Measurements from ENCODE around the gene PRKCA.
"Not testable (repeated sequence)": the region's sequence is repeated elsewhere in the genome, so short reads cannot be mapped to it uniquely, and the experiment has no call there.

Gene PRKCA

DNA sequence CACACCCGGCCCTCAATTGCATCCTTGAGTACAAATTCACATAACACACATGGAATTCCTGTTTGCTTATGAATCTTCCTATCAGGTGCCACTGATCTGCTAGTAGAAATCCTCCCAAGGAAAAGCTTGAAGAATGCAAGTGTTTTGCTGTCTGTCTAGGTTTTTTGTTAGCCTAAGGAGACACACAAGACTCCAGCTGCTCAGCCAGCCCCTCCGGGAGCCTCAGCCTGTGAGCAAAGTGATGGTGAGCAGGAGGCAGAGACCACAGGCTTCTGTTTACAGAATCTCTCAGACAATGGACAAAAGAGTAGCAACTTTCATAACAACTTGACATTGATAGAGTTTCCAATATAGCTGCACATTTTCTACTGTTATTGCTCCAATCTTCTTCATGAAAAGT, 18.4 kb upstream of the PRKCA start:
- in situ Hi-C loops (cut with HindIII; ENCODE audit: low pct_ligation_motif_present, low pct_unique_long_range_greater_than_20kb, low sequenced_read_pairs), result no loop called here
- no peak for DNase-seq

DNA sequence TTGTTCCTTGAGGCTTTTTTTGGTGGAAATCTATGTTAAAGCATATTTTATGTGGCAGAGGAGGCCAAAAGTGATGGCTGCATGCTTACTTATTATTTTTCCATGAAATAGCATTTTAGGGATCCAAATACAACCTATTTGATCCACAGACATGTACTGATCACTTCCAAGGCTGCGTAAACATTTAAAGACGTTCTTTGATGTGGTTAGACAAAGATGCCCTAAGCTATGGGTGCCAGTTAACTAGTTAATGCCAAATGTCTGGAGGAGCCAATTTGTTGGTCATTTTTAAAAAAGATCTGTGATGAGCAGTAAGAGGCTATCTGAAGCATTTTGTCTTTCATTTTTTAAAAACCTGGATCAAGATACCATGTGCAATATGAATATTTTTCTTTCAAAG, 17.3 kb upstream of the PRKCA start:
- no peak for DNase-seq
- in situ Hi-C loops (cut with HindIII; ENCODE audit: low pct_ligation_motif_present, low pct_unique_long_range_greater_than_20kb, low sequenced_read_pairs), result no loop called here

- peak; percentile 55 for DNase-seq
- in situ Hi-C loops (cut with HindIII; ENCODE audit: low pct_ligation_motif_present, low pct_unique_long_range_greater_than_20kb, low sequenced_read_pairs), result no loop called here
Measured at GRCh38 chr17:66287911-66288310, 14.5 kb upstream of the PRKCA start.

- in situ Hi-C loops (cut with HindIII; ENCODE audit: low pct_ligation_motif_present, low pct_unique_long_range_greater_than_20kb, low sequenced_read_pairs), result no loop called here
- peak; percentile 29 for DNase-seq
Measured at GRCh38 chr17:66290101-66290722, 12.2 kb upstream of the PRKCA start.

- DNase-seq, result no peak
- in situ Hi-C loops (cut with HindIII; ENCODE audit: low pct_ligation_motif_present, low pct_unique_long_range_greater_than_20kb, low sequenced_read_pairs), result no loop called here
Measured at GRCh38 chr17:66292353-66292752, 10.1 kb upstream of the PRKCA start.

DNA sequence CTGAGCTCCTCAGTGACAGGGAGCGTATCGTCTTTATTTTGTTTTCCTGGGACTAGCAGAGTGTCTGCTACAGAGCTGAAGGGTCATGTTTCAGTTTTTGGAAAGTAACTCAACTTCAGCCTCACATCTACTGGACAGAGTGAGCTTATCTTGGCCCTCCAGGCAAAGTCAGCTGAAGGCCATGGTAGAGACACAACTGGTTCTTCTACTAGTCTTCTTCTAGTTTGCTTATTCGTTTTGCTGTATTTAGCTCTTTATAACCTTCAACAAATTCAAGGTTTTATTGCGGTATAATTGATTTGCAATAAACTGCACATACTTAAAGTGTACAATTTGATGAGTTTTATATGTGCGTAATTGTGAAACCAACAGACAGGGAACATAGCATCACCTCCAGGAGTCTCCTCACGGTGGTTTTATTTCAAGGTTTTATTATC, 6.1 kb upstream of the PRKCA start:
- DNase-seq, result no peak
- in situ Hi-C loops (cut with HindIII; ENCODE audit: low pct_ligation_motif_present, low pct_unique_long_range_greater_than_20kb, low sequenced_read_pairs), result no loop called here

DNA sequence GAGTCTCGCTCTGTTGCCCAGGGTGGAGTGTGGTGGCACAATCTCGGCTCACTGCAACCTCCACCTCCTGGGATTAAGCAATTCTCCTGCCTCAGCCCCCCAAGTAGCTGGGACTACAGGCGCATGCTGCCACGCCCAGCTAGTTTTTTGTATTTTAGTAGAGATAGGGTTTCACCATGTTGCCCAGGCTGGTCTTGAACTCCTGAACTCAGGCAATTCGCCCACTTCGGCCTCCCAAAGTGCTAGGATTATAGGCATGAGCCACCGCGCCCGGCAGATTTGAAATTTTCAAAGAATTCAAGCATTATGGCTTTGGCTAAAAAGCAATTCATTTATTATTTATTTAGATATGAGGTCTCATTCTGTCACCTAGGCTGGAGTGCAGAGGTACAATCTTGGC, 5.0 kb upstream of the PRKCA start:
- DNase-seq; in situ Hi-C loops (cut with HindIII; ENCODE audit: low pct_ligation_motif_present, low pct_unique_long_range_greater_than_20kb, low sequenced_read_pairs): not testable (repeated sequence)

- no peak for DNase-seq
- in situ Hi-C loops (cut with HindIII; ENCODE audit: low pct_ligation_motif_present, low pct_unique_long_range_greater_than_20kb, low sequenced_read_pairs), result no loop called here
Measured at GRCh38 chr17:66299711-66300110, 2.7 kb upstream of the PRKCA start.

GRCh38 chr17:66300956-66301355, 1.5 kb upstream of the PRKCA start:
- in situ Hi-C loops (cut with HindIII; ENCODE audit: low pct_ligation_motif_present, low pct_unique_long_range_greater_than_20kb, low sequenced_read_pairs), result no loop called here
- no peak for DNase-seq

- no peak for DNase-seq
- in situ Hi-C loops (cut with HindIII; ENCODE audit: low pct_ligation_motif_present, low pct_unique_long_range_greater_than_20kb, low sequenced_read_pairs), result no loop called here
Measured at GRCh38 chr17:66301367-66301863, 998 bp upstream of the PRKCA start.

DNA sequence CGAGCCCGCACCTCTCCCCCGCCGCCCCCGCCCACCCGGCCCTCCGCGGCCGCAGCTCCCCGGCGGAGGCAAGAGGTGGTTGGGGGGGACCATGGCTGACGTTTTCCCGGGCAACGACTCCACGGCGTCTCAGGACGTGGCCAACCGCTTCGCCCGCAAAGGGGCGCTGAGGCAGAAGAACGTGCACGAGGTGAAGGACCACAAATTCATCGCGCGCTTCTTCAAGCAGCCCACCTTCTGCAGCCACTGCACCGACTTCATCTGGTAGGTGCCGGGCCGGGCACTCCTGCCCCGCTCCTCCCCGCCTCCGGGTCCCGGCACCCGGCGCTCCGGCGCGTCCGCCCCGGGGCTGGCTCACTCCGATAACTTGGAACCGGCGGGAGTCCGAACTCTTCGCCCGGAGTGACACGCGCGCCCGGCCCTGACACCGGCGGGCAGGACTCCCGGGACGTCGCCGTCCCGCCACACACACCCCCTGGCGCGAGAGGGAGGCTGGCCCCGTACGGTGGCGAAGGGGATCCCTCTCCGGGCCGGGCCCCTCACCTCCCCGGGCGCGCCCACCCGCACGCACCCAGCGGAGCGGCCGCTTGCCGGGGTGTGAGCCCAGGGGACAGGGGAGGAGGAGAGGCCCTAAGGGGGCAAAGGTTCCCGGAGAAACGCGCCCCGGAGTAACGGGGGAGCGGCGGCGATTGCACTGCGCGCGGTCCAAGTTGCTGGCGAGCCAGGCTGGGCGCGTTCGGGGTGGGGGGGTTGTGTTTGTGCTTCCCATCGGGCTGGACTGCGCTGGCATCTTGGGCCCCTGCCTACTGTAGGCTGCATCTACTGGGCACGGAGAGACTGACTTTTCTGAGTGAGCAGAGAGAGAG, 581 bp downstream of the PRKCA start:
- DNase-seq, result peak; percentile 67

GRCh38 chr17:66304304-66305174, 2.1 kb downstream of the PRKCA start:
- DNase-seq, result peak; percentile 59
- in situ Hi-C loops (cut with HindIII; ENCODE audit: low pct_ligation_motif_present, low pct_unique_long_range_greater_than_20kb, low sequenced_read_pairs), result no loop called here

More for the DNA sequence above, 581 bp downstream of the PRKCA start:
- in situ Hi-C loops (cut with HindIII; ENCODE audit: low pct_ligation_motif_present, low pct_unique_long_range_greater_than_20kb, low sequenced_read_pairs), result no loop called here

GRCh38 chr17:66306446-66306845, 4.0 kb downstream of the PRKCA start:
- DNase-seq, result no peak
- in situ Hi-C loops (cut with HindIII; ENCODE audit: low pct_ligation_motif_present, low pct_unique_long_range_greater_than_20kb, low sequenced_read_pairs), result no loop called here

DNA sequence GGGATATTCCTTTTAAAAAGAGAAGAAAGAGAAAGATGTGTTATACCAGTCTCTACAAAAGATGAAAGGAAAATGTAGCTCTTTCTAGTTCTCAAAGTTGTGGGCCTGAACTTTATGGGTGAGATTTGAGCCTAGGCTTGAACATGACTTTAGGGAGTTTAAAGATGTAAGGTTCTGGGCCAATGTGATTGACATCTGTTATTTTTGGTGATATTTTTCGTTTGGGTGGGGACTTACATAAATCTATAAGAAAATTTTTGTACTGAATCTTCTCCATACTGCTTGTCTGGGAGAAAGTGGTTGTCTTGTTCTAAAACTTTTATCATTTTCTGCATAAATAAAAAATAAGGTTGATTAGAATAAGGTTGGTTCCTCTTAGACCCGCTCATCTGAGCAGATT, 4.8 kb downstream of the PRKCA start:
- no peak for DNase-seq
- in situ Hi-C loops (cut with HindIII; ENCODE audit: low pct_ligation_motif_present, low pct_unique_long_range_greater_than_20kb, low sequenced_read_pairs), result no loop called here

DNA sequence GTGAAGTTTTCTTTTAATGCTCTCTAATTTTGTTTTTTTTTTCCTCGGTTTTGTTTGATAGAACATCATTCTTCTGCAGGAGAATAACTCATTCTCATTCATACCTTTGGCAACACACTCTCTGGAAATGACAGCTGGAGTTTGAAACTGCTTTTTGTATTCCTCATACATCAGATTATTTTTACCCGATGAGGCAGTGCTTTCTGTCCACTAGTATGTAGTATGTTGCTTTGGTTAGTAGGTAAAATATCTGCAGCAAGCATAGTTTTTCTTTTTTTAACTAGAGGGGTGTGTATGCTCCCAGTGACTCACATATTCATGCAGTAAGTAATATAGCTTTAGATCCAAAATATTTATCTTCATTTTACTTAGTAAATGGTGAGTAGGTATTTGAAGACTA, 6.4 kb downstream of the PRKCA start:
- in situ Hi-C loops (cut with HindIII; ENCODE audit: low pct_ligation_motif_present, low pct_unique_long_range_greater_than_20kb, low sequenced_read_pairs), result no loop called here
- DNase-seq, result no peak

GRCh38 chr17:66309793-66310192, 7.4 kb downstream of the PRKCA start:
- in situ Hi-C loops (cut with HindIII; ENCODE audit: low pct_ligation_motif_present, low pct_unique_long_range_greater_than_20kb, low sequenced_read_pairs), result no loop called here
- no peak for DNase-seq

DNA sequence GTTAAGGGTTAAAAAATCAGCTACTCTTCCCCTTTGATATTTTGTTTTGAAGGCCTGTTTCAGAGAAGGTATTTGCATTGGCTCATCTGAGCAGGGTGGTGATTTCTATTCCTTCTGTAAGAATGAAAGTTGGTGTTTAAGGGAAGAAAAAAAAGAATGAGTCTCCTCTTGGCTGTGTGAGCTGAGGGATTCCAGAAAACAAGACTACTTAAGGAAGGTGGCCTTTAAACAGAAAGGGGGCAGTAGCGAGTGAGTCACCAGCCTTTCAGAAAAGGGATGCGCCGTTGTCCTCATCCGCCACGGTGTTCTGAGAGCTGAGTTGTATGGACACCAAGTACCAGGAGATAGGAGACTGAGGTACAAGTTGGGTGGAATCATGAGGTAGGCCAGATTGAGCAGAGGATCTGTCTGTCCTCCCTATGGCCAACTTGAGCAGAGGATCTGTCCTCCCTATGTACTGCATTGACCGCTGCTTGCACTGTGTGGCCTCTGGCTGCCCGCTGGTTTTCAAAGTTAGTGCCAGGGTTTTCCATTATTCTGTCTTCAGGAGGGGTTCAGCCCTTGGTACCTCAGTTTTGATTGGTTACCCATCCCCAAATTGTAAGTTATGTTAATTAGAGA, 8.2 kb downstream of the PRKCA start:
- in situ Hi-C loops (cut with HindIII; ENCODE audit: low pct_ligation_motif_present, low pct_unique_long_range_greater_than_20kb, low sequenced_read_pairs), result no loop called here
- DNase-seq, result no peak

DNA sequence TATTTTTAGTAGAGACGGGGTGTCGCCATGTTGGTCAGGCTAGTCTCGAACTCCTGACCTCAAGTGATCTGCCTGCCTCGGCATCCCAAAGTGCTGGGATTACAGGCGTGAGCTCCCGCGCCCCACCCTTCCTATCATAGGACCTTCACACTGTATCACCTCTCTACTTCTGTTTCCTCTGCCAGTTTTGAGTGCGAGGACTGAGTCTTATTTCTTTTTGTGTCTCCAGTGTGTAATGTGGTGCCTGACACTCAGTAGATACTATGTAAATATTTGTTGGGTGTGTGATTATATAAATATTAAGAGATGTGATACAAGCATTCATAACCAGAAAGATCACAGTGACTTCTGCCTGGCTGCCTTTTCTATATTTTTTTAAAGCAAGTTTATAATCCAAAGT, 10.5 kb downstream of the PRKCA start:
- in situ Hi-C loops (cut with HindIII; ENCODE audit: low pct_ligation_motif_present, low pct_unique_long_range_greater_than_20kb, low sequenced_read_pairs), result no loop called here
- DNase-seq, result no peak

DNA sequence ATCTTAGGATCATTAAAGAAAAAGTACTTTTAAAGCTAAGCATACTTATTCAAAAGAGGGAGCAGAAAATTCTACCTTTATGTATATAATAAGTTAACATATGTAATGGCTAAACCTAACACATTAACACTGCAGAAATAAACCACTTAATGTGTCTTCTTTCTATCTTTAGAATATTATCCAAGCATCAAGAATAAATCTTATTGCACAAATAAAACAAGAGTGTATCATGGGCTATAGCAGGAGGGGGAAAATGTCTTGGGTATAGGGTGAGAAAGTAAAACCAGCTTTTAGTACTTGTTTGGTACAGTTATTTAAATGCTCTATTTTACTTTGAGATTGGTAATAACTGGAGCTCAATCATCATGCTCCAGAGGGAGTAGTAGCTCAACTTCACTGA, 10.9 kb downstream of the PRKCA start:
- in situ Hi-C loops (cut with HindIII; ENCODE audit: low pct_ligation_motif_present, low pct_unique_long_range_greater_than_20kb, low sequenced_read_pairs), result no loop called here
- DNase-seq, result no peak

All from ACHN (cell line).